GM13977 (cell line): ENCODE measurements around the gene CREBRF.

Experiments used
- DNase-seq: peaks from one replicate; pipeline ENCODE4 v3.0.0; 2012; ENCODE audit warnings: low spot score
- CTCF ChIP-seq: IDR thresholded peaks from 2 replicates; pipeline ENCODE4 v1.5.1; 2012; ENCODE audit warnings: mild to moderate bottlenecking, control low read depth; ENCODE audit not compliant: insufficient read depth; ENCODE audit errors: extremely low read depth, missing control alignments
- in situ Hi-C: fragments of 300-500 bp; cut with MboI; formaldehyde crosslinking; loops from one replicate; pipeline ENCODE4 v1.12.0; 2022; ENCODE audit warnings: low sequenced_read_pairs, low pct_unique_long_range_greater_than_20kb, mixed read lengths, inconsistent platforms; ENCODE audit not compliant: unreplicated experiment

CREBRF gene

DNA sequence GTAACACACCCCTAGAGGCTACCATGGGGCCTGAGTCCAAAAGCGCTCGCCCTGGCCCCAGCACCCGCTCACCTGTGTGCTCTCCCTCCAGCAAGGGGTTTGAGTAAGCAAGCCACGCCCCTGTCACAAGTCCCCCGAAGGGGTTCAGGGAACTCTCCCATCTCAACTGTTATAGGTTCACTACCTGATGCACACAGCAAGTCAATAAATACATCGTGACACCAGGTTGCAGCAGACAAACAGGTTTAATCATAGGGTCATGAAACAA lies 8.4 kb upstream of the CREBRF start:
- TF ChIP-seq CTCF = no peak
- no peak for DNase-seq
- in situ Hi-C loops = no loop called here

DNA sequence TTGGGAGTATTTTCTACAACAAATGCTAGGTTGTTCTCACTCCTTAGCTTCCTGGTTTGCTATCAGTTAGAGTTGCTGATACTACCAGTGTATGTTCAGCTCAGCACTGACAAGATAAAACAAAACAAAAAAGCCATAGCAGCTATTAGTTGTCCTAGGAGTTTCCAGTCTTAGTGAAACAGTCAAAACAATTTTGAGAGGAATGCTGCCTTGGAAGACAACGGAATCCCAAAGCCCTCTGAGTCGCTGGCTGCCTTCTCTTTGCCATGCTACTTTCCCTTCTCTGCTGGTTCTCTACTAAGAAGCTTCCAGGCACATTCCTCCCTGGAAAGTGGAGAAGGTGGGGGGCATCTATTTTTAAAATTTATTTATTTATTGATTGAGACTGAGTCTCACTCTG lies 5.4 kb upstream of the CREBRF start:
- in situ Hi-C loops = no loop called here
- no peak for TF ChIP-seq CTCF
- no peak for DNase-seq

- TF ChIP-seq CTCF = no peak
- DNase-seq = no peak
- in situ Hi-C loops = no loop called here
Measured at GRCh38 chr5:173051746-173052145, 4.4 kb upstream of the CREBRF start.

GRCh38 chr5:173053041-173053440 lies 3.1 kb upstream of the CREBRF start:
- no peak for TF ChIP-seq CTCF
- in situ Hi-C loops = no loop called here
- no peak for DNase-seq

DNA sequence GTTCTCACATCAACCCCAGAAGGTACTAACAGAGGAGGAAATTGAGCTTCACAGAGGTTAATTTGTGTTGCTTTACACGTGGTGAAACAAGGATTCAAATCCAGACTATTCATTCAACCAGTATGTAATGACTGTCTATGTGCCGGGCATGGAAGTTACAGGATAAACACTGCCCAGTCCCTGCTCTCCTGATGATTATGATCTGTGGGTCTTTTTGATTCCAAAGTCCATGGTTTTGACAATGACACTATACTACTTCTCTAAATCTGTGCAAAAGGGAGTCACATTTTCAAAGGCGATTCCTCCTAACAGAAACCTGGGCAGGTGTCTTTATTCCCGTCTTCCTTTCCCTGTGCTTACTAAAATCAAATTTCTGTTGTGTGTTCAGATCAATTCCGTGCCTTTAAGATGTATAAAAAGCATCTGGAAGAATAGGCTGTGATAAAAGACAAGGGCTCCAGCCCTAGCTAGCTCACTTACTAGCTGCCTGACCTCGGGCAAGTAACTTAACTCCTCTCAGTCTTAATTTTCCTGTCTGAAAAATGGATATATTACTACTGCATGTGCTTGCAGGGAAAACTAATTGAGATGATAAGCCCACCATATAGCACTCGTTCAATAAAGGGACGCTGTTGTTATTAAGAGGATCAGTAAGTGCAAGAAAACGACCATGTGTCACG lies 970 bp upstream of the CREBRF start:
- no peak for TF ChIP-seq CTCF
- DNase-seq = no peak
- in situ Hi-C loops = no loop called here

GRCh38 chr5:173055722-173055982 lies 500 bp upstream of the CREBRF start:
- in situ Hi-C loops = no loop called here
- TF ChIP-seq CTCF = no peak
- DNase-seq = no peak

GRCh38 chr5:173056783-173057061 lies 570 bp downstream of the CREBRF start:
- no peak for TF ChIP-seq CTCF
- in situ Hi-C loops = no loop called here
- DNase-seq = peak; percentile 75
